Activated CD4-positive, alpha-beta T cell treated with anti-CD3 and anti-CD28 coated beads for 4 hours (primary cell): ENCODE data around the gene TMEM179.
"Not testable (repeated sequence)": the region's sequence is repeated elsewhere in the genome, so short reads cannot be mapped to it uniquely, and the experiment has no call there.

Source experiments
- DNase-seq, 2 donors: peaks; one replicate each; pipeline ENCODE4 v3.0.0-alpha.2; 2020

Gene TMEM179

GRCh38 chr14:104585966-104586697 is 18.4 kb downstream of the TMEM179 start:
- no peak for DNase-seq

GRCh38 chr14:104584557-104584956 is 20.0 kb downstream of the TMEM179 start:
- DNase-seq: no peak

- DNase-seq: no peak
Measured at GRCh38 chr14:104583424-104584306, 20.9 kb downstream of the TMEM179 start.

- DNase-seq: no peak
Measured at GRCh38 chr14:104582662-104583061, 21.9 kb downstream of the TMEM179 start.

GRCh38 chr14:104582005-104582404 is 22.6 kb downstream of the TMEM179 start:
- no peak for DNase-seq

GRCh38 chr14:104581521-104581920 is 23.1 kb downstream of the TMEM179 start:
- DNase-seq: no peak

GRCh38 chr14:104580961-104581360 is 23.6 kb downstream of the TMEM179 start:
- no peak for DNase-seq

- not testable (repeated sequence) for DNase-seq
Measured at GRCh38 chr14:104579939-104580338, 24.6 kb downstream of the TMEM179 start.

- no peak for DNase-seq
Measured at GRCh38 chr14:104579507-104579906, 25.1 kb downstream of the TMEM179 start, which contains the start of gene C14orf180. TSS of gene C14orf180 (plus strand) at chr14:104579764. CDS start at chr14:104586431, 6,667 bp downstream.

GRCh38 chr14:104578321-104578720 is 26.3 kb downstream of the TMEM179 start:
- no peak for DNase-seq

GRCh38 chr14:104577847-104578301 is 26.7 kb downstream of the TMEM179 start:
- DNase-seq: no peak

GRCh38 chr14:104577426-104577825 is 27.1 kb downstream of the TMEM179 start:
- DNase-seq: no peak

GRCh38 chr14:104576970-104577332 is 27.6 kb downstream of the TMEM179 start:
- no peak for DNase-seq

- DNase-seq: no peak
Measured at GRCh38 chr14:104576232-104576969, 28.2 kb downstream of the TMEM179 start.

- DNase-seq: no peak
Measured at GRCh38 chr14:104574978-104575583, 29.5 kb downstream of the TMEM179 start.

- no peak for DNase-seq
Measured at GRCh38 chr14:104574536-104574935, 30.0 kb downstream of the TMEM179 start.

- no peak for DNase-seq
Measured at GRCh38 chr14:104573930-104574329, 30.6 kb downstream of the TMEM179 start.

GRCh38 chr14:104572668-104573067 is 31.9 kb downstream of the TMEM179 start:
- DNase-seq: no peak

- DNase-seq: no peak
Measured at GRCh38 chr14:104572024-104572626, 32.4 kb downstream of the TMEM179 start.

- DNase-seq: no peak
Measured at GRCh38 chr14:104571246-104571645, 33.3 kb downstream of the TMEM179 start.

GRCh38 chr14:104569435-104569834 is 35.1 kb downstream of the TMEM179 start:
- DNase-seq: no peak

GRCh38 chr14:104568620-104569019 is 36.0 kb downstream of the TMEM179 start:
- DNase-seq: no peak

- no peak for DNase-seq
Measured at GRCh38 chr14:104567957-104568225, 36.7 kb downstream of the TMEM179 start.
